ENCODE results near the gene NCAM2.

NCAM2 gene

DNA sequence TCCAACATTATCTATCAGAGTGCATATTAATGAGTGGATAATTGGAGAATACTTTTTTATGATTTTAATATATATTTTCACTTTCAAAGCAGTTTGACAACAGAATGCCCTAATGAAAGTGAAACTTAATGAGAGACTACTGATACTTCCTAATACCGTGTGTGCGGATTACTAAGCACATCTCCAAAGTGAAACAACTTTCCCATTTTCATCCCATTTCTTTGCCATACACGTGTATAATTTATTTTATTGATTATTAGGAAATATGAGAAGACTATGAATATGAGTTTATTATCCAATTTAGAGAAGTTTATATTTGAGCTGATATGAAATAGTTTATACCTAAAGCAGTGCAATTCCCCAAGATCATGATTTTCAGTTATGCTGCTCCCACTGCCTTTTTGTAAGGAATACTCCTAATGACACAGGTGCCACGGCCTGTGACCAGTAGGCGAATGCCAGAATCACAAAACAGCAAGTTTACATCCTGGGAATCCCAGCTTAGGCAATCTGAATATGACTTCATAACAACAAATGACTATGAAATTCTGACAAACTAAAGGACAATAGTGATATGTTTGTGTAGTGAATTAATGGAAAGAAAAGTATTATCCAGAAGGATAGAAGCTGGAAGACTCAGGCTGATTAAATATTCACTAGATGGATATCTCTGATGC is 202.9 kb downstream of the NCAM2 start:
- Histone ChIP-seq H3K9me3 (ENCODE audit: insufficient read depth, low read depth, low read length) (no peaks in the 10 kb centered on the region), H3K79me2 (ENCODE audit: insufficient read depth, low read length) (no peaks in the 10 kb centered on the region), H3K4me1 (ENCODE audit: insufficient read depth, low read length, poor library complexity, severe bottlenecking) (no peaks in the 10 kb centered on the region), H4K20me1 (ENCODE audit: insufficient read depth, low read length, poor library complexity, severe bottlenecking) (no peaks in the 10 kb centered on the region), H2AFZ (ENCODE audit: low read length) (no peak overlapping the region), H3K4me2 (ENCODE audit: low read depth, low read length, poor library complexity, severe bottlenecking) (no peak overlapping the region), H3K36me3 (ENCODE audit: insufficient read depth, low read length) (no peaks in the 10 kb centered on the region), H3K27me3 (ENCODE audit: insufficient read depth, low read length, poor library complexity, severe bottlenecking) (no peaks in the 10 kb centered on the region), H3K9ac (ENCODE audit: low read depth, low read length, poor library complexity, severe bottlenecking) (no peak overlapping the region), H3F3A (ENCODE audit: low read depth) (no peaks in the 10 kb centered on the region), H3K9me2 (replicated peaks; ENCODE audit: low read depth, low read length) (no peaks in the 10 kb centered on the region), H3K4me3 (ENCODE audit: low read length, poor library complexity, severe bottlenecking) (no peak overlapping the region)
- TF ChIP-seq CTCF (conservative IDR thresholded peaks at IDR 0.05; ENCODE audit: low read length) (no peak), EZH2phosphoT487 (IDR thresholded peaks at IDR 0.05; ENCODE audit: borderline replicate concordance) (no peak)

DNA sequence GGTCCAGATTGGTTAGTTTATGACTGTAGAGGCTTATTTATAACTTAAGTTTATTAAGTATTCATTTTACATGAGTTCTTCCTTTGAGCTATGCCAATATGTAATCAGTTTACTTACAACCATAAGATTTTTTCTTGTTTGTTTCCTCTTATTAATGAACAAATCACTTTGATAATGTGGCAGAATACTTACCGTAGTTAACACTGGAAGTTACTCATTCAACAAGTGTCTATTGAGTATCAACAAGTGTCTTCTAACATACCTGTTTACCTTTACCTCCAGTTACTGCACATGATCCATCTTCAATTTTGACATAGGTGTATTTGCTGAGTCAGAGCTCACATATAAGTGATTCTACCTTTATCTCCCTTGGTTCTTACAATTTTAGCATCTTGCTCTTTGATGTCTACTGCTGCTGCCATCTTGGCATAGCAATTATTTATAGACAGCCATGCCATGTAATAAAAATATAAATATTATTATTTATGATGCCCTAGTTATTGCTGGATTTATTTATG is 205.7 kb downstream of the NCAM2 start:
- Histone ChIP-seq H3K27me3 (ENCODE audit: insufficient read depth, low read length, poor library complexity, severe bottlenecking) (no peaks in the 10 kb centered on the region), H3F3A (ENCODE audit: low read depth) (no peaks in the 10 kb centered on the region), H3K9ac (ENCODE audit: low read depth, low read length, poor library complexity, severe bottlenecking) (no peak overlapping the region), H3K4me2 (ENCODE audit: low read depth, low read length, poor library complexity, severe bottlenecking) (no peak overlapping the region), H3K9me3 (ENCODE audit: insufficient read depth, low read depth, low read length) (no peaks in the 10 kb centered on the region), H3K36me3 (ENCODE audit: insufficient read depth, low read length) (no peaks in the 10 kb centered on the region), H2AFZ (ENCODE audit: low read length) (no peak overlapping the region), H3K79me2 (ENCODE audit: insufficient read depth, low read length) (no peaks in the 10 kb centered on the region), H4K20me1 (ENCODE audit: insufficient read depth, low read length, poor library complexity, severe bottlenecking) (no peaks in the 10 kb centered on the region), H3K4me1 (ENCODE audit: insufficient read depth, low read length, poor library complexity, severe bottlenecking) (no peaks in the 10 kb centered on the region), H3K4me3 (ENCODE audit: low read length, poor library complexity, severe bottlenecking) (no peak overlapping the region), H3K9me2 (replicated peaks; ENCODE audit: low read depth, low read length) (no peaks in the 10 kb centered on the region)
- TF ChIP-seq EZH2phosphoT487 (IDR thresholded peaks at IDR 0.05; ENCODE audit: borderline replicate concordance) (no peak), CTCF (conservative IDR thresholded peaks at IDR 0.05; ENCODE audit: low read length) (no peak)

- H3K9me2 ChIP-seq (replicated peaks; ENCODE audit: low read depth, low read length): no peaks in the 10 kb centered on the region
- H2AFZ ChIP-seq (ENCODE audit: low read length): no peak overlapping the region
- no peaks in the 10 kb centered on the region for H4K20me1 ChIP-seq (ENCODE audit: insufficient read depth, low read length, poor library complexity, severe bottlenecking)
- H3K9ac ChIP-seq (ENCODE audit: low read depth, low read length, poor library complexity, severe bottlenecking): no peak overlapping the region
- H3K27me3 ChIP-seq (ENCODE audit: insufficient read depth, low read length, poor library complexity, severe bottlenecking): no peaks in the 10 kb centered on the region
- no peaks in the 10 kb centered on the region for H3K36me3 ChIP-seq (ENCODE audit: insufficient read depth, low read length)
- H3K79me2 ChIP-seq (ENCODE audit: insufficient read depth, low read length): no peaks in the 10 kb centered on the region
- TF ChIP-seq CTCF (conservative IDR thresholded peaks at IDR 0.05; ENCODE audit: low read length): no peak
- no peak overlapping the region for H3K4me2 ChIP-seq (ENCODE audit: low read depth, low read length, poor library complexity, severe bottlenecking)
- H3K4me1 ChIP-seq (ENCODE audit: insufficient read depth, low read length, poor library complexity, severe bottlenecking): no peaks in the 10 kb centered on the region
- H3K9me3 ChIP-seq (ENCODE audit: insufficient read depth, low read depth, low read length): no peaks in the 10 kb centered on the region
- no peak overlapping the region for H3K4me3 ChIP-seq (ENCODE audit: low read length, poor library complexity, severe bottlenecking)
- H3F3A ChIP-seq (ENCODE audit: low read depth): no peaks in the 10 kb centered on the region
These were observed 206.3 kb downstream of the NCAM2 start for GRCh38 chr21:21204366-21204996.

Data from Loucy (cell line).